Suprapubic skin (tissue), 3 donors: ENCODE measurements around the gene CCDC88C.

Source experiments
- CTCF ChIP-seq, 2 donors: fragments of 200-600 bp in 1 of 2; fragments of 450-650 bp in 1 of 2; sonication (generic) in 1 of 2; IDR thresholded peaks; one replicate each; pipeline ENCODE4 v1.5.1; 2016 to 2019; ENCODE audit warnings: antibody characterized with exemption in 2 of 2, mild to moderate bottlenecking in 1 of 2, moderate library complexity in 1 of 2
- EP300 ChIP-seq: sonication (generic); formaldehyde crosslinking; IDR thresholded peaks from one replicate; pipeline ENCODE4 v1.6.1; 2017; ENCODE audit warnings: antibody characterized with exemption
- POLR2A ChIP-seq, 2 donors: fragments of 450-650 bp; IDR thresholded peaks; one replicate each; pipeline ENCODE4 v1.6.1; 2017; ENCODE audit warnings: antibody characterized with exemption in 2 of 2, mild to moderate bottlenecking in 2 of 2, moderate library complexity in 2 of 2

- TF ChIP-seq CTCF (IDR thresholded peaks at IDR 0.05), result no peak
- TF ChIP-seq POLR2A (IDR thresholded peaks at IDR 0.05), result no peak
- no peak for TF ChIP-seq EP300
Measured at GRCh38 chr14:91295276-91295845, 122.3 kb downstream of the CCDC88C start.
